ENCODE data around the gene OTOS.
A peak's percentile ranks its signal among the peaks of the same experiment; 100 is the strongest.

The OTOS gene

DNA sequence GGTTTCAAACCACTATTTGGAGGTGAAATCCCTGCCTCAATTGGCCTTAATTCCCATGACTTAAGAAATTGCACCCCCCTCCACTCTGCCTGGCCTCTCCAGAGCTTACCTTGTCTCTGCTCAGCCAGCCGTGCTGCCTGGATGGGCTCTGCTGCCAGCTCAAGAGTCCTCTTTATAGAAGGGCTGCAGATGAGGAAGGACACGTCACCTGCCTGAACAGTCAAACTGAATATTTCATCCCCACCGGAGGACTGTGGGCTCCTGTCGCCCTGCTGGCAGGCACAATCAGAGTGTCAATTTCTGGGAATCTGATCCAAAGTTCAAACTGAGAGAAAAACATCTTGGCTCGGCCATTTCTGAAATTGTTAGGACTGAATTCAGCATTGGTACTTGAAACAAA lies at the start of gene OTOS:
Gene OTOS, minus strand, starts transcription at position 148 of the 400 bp plus-strand sequence. CDS start 332 bp downstream, outside the sequence.
- no peak for DNase-seq

DNA sequence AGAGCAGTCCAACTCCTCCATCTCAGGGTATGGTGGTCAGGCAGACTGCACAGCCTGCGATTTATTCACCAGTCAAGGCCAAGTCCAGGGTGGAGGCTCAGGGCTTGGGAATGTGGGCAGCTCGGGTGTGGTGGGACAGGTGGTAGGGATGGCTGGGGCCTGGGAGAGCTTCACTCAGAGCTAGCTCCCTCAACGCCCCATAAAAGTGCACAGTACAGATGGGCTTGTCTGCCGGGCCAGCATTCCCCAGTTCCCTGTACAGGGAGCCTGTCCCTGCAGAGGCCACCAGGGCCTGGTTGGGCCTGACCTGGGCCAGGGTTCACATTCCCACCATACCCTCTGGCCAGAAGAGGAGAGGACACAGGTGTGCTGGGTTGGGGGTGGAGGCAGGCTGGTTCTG lies 49.2 kb upstream of the OTOS start:
- no peak for DNase-seq

DNA sequence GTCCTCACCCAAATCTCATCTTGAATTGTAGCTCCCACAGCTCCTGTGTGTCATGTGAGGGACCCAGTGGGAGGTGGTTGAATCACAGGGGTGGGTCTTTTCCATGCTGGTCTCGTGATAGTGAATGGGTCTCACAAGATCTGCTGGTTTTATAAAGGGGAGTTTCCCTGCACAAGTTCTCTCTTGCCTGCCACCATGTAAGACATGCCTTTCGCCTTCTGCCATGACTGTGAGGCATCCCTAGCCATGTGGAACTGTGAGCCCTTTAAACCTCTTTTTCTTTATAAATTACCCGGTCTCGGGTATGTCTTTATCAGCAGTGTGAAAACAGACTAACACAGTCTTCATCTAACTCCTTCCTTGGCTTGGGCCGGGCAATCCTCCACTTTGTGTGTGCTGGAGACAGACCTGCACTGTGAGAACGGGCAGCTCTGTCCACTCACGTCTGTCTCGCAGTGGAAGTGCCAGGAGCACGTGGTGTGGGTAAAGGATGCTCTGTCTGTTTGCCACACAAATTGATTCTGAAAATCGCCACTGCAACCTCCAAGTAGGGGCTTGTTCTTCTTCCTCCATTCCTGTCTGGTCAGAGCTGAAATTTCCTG lies 47.6 kb upstream of the OTOS start:
- no peak for DNase-seq

GRCh38 chr2:240186191-240186725 lies 45.8 kb upstream of the OTOS start:
- DNase-seq = no peak

DNA sequence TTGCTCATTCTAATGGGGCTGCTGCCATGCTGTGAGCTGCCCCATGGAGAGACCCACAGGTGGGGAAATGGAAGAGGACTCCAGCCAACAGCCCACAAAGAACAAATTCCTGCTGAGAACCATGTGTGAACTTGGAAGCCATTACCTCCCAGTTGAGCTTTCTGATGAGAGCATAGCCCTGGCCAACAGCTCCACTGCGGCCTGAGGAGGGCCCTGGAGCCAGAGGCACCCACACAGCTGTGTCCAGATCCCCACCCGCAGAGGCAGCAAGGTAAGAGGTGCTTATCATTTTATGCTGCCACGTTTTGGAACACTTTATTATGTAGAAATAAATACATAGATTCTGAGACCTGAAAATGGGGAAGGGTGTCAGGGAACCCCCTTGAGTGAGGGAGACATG lies 44.2 kb upstream of the OTOS start:
- DNase-seq = no peak

- no peak for DNase-seq
Observed at GRCh38 chr2:240183875-240184590, 43.6 kb upstream of the OTOS start.

- peak; percentile 65 for DNase-seq
Observed at GRCh38 chr2:240183006-240183874, 42.8 kb upstream of the OTOS start.

GRCh38 chr2:240182476-240182875 lies 42.0 kb upstream of the OTOS start:
- DNase-seq = no peak

DNA sequence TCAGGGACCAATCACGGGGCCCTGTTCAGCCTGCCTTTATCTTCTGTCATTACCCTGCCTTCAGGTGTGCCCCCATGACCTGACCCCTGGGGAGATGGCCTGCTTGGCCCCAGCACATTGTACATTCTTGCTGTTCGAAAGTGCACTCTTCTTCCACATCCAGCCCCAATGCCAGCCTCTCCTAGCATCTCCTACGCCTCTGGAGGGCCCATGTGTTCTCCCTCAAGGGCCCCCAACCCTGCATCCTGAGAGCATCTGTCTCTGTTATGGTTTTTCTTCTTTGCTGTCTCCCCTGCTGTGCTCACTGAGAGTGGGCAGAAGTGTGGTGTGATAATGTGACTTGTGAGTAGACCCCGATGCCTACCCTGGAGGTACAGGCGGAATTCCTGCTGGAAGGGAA lies 41.5 kb upstream of the OTOS start:
- no peak for DNase-seq

GRCh38 chr2:240179941-240180666 lies 39.6 kb upstream of the OTOS start:
- no peak for DNase-seq

GRCh38 chr2:240179186-240179815 lies 38.8 kb upstream of the OTOS start:
- no peak for DNase-seq

GRCh38 chr2:240178564-240178963 lies 38.1 kb upstream of the OTOS start:
- DNase-seq = no peak

- no peak for DNase-seq
Observed at GRCh38 chr2:240174496-240174895, 34.0 kb upstream of the OTOS start.

GRCh38 chr2:240172071-240172895 lies 31.8 kb upstream of the OTOS start:
- DNase-seq = no peak

GRCh38 chr2:240170883-240171282 lies 30.4 kb upstream of the OTOS start:
- DNase-seq = no peak

GRCh38 chr2:240170354-240170735 lies 29.9 kb upstream of the OTOS start:
- no peak for DNase-seq

- DNase-seq = no peak
Observed at GRCh38 chr2:240169486-240170353, 29.3 kb upstream of the OTOS start.

GRCh38 chr2:240168546-240169361 lies 28.3 kb upstream of the OTOS start:
- DNase-seq = no peak

DNA sequence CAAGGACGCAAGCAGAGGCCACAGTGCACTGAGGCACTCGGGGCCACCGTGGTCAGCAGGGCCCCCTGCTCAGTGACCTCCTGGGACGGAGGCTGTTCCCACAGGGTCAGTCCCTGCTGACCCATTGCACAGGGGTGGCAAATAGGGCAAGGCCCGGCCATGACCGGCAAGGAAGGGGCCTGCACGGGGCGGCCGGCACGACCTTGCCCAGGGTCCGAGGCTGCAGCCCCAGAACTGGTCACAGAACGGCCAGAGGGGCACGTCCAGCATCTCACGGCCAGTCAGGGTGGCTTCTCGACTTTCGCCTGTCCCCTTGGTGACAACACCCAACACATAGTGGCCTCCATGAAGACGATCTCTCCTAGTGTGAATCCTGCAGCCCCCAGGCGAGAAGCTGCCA lies 27.6 kb upstream of the OTOS start:
- no peak for DNase-seq

DNA sequence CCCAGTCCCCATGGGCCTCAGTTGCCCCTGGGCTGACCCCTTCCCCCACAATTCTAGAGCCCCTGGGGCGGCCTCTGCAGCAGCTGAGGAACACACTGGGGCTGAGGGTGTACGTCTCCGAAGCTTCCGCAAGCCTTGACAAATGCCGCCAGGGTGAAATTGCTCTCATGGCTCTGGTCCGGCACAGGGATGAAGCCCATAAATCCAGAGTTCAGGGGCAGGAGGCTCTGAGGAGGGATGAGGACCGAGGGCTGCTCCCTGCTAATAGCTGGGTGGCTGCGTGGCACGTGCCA lies 27.1 kb upstream of the OTOS start:
- DNase-seq = no peak
